MM.1S (cell line): ENCODE data around the gene TMEM198.

Experiments
- CTCF ChIP-seq: fragments of 300-600 bp; sonication (generic); IDR thresholded peaks from 2 replicates; pipeline ENCODE4 v1.5.1; 2016; ENCODE audit warnings: antibody characterized with exemption, low read length, mixed read lengths
- EZH2 ChIP-seq: fragments of 300-600 bp; sonication (generic); optimal IDR thresholded peaks from 2 replicates; pipeline ENCODE3; 2017; ENCODE audit warnings: low read depth, mild to moderate bottlenecking, antibody characterized with exemption, low read length, mixed read lengths
- EZH2phosphoT487 ChIP-seq: fragments of 300-600 bp; sonication (generic); IDR thresholded peaks from 2 replicates; pipeline ENCODE4 v1.6.1; 2018; ENCODE audit warnings: antibody characterized with exemption, low read length

DNA sequence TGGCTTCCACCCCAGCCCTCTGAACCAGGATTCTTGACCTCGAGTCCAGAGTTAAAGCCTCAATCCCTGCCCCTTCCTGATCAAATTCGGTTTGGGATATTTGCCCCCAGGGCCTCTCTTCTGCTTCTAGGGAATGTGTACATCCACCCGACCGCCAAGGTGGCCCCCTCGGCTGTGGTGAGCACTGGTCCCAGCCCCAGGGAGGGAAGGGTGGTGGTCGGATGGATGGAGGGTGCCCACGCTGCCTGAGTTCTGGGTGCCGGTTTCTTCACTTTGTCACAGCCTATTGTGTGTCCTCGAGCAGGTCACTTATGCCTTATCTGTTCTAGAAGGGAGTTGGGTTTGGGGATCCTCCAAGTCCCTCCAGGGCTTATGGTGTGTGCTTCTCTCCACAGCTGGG lies 38.2 kb upstream of the TMEM198 start:
- TF ChIP-seq CTCF (no peak), EZH2 (no peak), EZH2phosphoT487 (no peak)
